ENCODE results near the gene HSPBAP1. TPM values are rescaled to one million over a fixed set of nuclear protein-coding genes. Genes with fewer than 3 reads are reported as not detected.
"Not testable (repeated sequence)": the region's sequence is repeated elsewhere in the genome, so short reads cannot be mapped to it uniquely, and the experiment has no call there.

The HSPBAP1 gene
- total and polyA plus RNA-seq, 2 of the 4 experiments (the other 2 are of a cell fraction), result 2.6 to 4.8 TPM

- no peaks in the 10 kb centered on the region for H3K9me1 ChIP-seq (ENCODE audit: insufficient read depth, low read length)
- H3K4me3 ChIP-seq (ENCODE audit: insufficient read depth, low read depth, low read length), result no peak overlapping the region
- no peaks in the 10 kb centered on the region; the same call in 1 of the 2 replicates for H3K4me1 ChIP-seq (ENCODE audit: control insufficient read depth, insufficient read depth, low read length)
- no peak overlapping the region for H2BK20ac ChIP-seq (ENCODE audit: low read depth, low read length)
- dilution Hi-C loops (cut with HindIII; ENCODE audit: low sequenced_read_pairs, unreplicated experiment), result no loop called here
- WGBS, 2 experiments (ENCODE audit: extremely low coverage in 2 of 2, insufficient read length in 1 of 2), result no CpG with 5 or more reads among the region's 1 CpG
- no peak overlapping the region for H3K4ac ChIP-seq (ENCODE audit: low read depth, low read length)
- no peak overlapping the region for H3K9ac ChIP-seq (ENCODE audit: low read depth, low read length)
- no peak overlapping the region for H2BK120ac ChIP-seq (ENCODE audit: low read depth, low read length)
- no peak overlapping the region for H2BK15ac ChIP-seq (ENCODE audit: low read depth, low read length)
- in situ Hi-C loops (cut with MboI; ENCODE audit: low sequenced_read_pairs), result no loop called here
- no peak overlapping the region for H4K5ac ChIP-seq (ENCODE audit: low read depth, low read length)
- no peak overlapping the region for H2AK5ac ChIP-seq (ENCODE audit: low read depth, low read length)
- no peak overlapping the region for H3K18ac ChIP-seq (ENCODE audit: low read depth, low read length)
- no peaks in the 10 kb centered on the region for H3K36me3 ChIP-seq (ENCODE audit: control insufficient read depth, insufficient read depth, low read length)
- DNase-seq (no peak), ATAC-seq (ENCODE audit: low read depth) (no peak)
- H3K9me3 ChIP-seq (ENCODE audit: control insufficient read depth, insufficient read depth, low read length), result no peaks in the 10 kb centered on the region
- no peaks in the 10 kb centered on the region for H4K20me1 ChIP-seq (ENCODE audit: insufficient read depth, low read length)
- H4K8ac ChIP-seq (ENCODE audit: low read depth in 2 of 2, low read length in 2 of 2), result no peak overlapping the region
- H4K91ac ChIP-seq (ENCODE audit: insufficient read depth, low read depth, low read length), result no peak overlapping the region
- H3K4me2 ChIP-seq (ENCODE audit: low read depth, low read length), result no peak overlapping the region
- no peak overlapping the region for H3K56ac ChIP-seq (ENCODE audit: extremely low read depth, insufficient read depth, low read length)
- no peak overlapping the region for H3K14ac ChIP-seq (replicated peaks; ENCODE audit: low read depth, low read length)
- intact Hi-C loops (cut with micrococcal nuclease), result no loop called here
- no peaks in the 10 kb centered on the region for H3K27me3 ChIP-seq (ENCODE audit: control insufficient read depth, insufficient read depth, low read length)
- H3K23ac ChIP-seq (ENCODE audit: low read depth, low read length), result no peak overlapping the region
- H2AFZ ChIP-seq (replicated peaks; ENCODE audit: low read length, poor library complexity), result no peak overlapping the region
- ChIA-PET CTCF (no interaction called here), POLR2A (ENCODE audit: unreplicated experiment) (no interaction called here)
- no peak overlapping the region for H2BK5ac ChIP-seq (ENCODE audit: low read depth, low read length, poor library complexity, severe bottlenecking)
- BruUV-seq (replicated peaks), result no TSS peak
- no peaks in the 10 kb centered on the region for H3K79me1 ChIP-seq (ENCODE audit: low read depth in 1 of 2, low read length in 2 of 2)
- TF ChIP-seq SMC3 (IDR thresholded peaks at IDR 0.05; ENCODE audit: low read depth, low read length) (no peak), MAZ (IDR thresholded peaks at IDR 0.05; ENCODE audit: borderline replicate concordance, low read depth, low read length) (no peak)
- no peak overlapping the region for H3K27ac ChIP-seq (ENCODE audit: insufficient read depth, low read length)
- no peak overlapping the region for H2AK9ac ChIP-seq (replicated peaks; ENCODE audit: low read depth, low read length, poor library complexity)
Observed at GRCh38 chr3:122748347-122748746, 45.3 kb downstream of the HSPBAP1 start.

GRCh38 chr3:122747295-122747694 is 46.3 kb downstream of the HSPBAP1 start:
- H2BK120ac ChIP-seq (ENCODE audit: low read depth, low read length); H3K79me1 ChIP-seq (ENCODE audit: low read depth in 1 of 2, low read length in 2 of 2); H4K91ac ChIP-seq (ENCODE audit: insufficient read depth, low read depth, low read length); H2BK5ac ChIP-seq (ENCODE audit: low read depth, low read length, poor library complexity, severe bottlenecking); H3K4me1 ChIP-seq (ENCODE audit: control insufficient read depth, insufficient read depth, low read length); H3K56ac ChIP-seq (ENCODE audit: extremely low read depth, insufficient read depth, low read length); H3K9me3 ChIP-seq (ENCODE audit: control insufficient read depth, insufficient read depth, low read length); H4K8ac ChIP-seq (ENCODE audit: low read depth in 2 of 2, low read length in 2 of 2); H3K9ac ChIP-seq (ENCODE audit: low read depth, low read length); H3K4me2 ChIP-seq (ENCODE audit: low read depth, low read length); H3K18ac ChIP-seq (ENCODE audit: low read depth, low read length); H3K27ac ChIP-seq (ENCODE audit: insufficient read depth, low read length); CTCF ChIA-PET; H4K20me1 ChIP-seq (ENCODE audit: insufficient read depth, low read length); ATAC-seq (ENCODE audit: low read depth); DNase-seq; H2AK5ac ChIP-seq (ENCODE audit: low read depth, low read length); BruUV-seq (replicated peaks); H3K9me1 ChIP-seq (ENCODE audit: insufficient read depth, low read length); H2AFZ ChIP-seq (replicated peaks; ENCODE audit: low read length, poor library complexity); H3K36me3 ChIP-seq (ENCODE audit: control insufficient read depth, insufficient read depth, low read length); H3K4me3 ChIP-seq (ENCODE audit: insufficient read depth, low read depth, low read length); H3K23ac ChIP-seq (ENCODE audit: low read depth, low read length); H3K14ac ChIP-seq (replicated peaks; ENCODE audit: low read depth, low read length); intact Hi-C loops (cut with micrococcal nuclease); in situ Hi-C loops (cut with MboI; ENCODE audit: low sequenced_read_pairs); H3K4ac ChIP-seq (ENCODE audit: low read depth, low read length); H2BK15ac ChIP-seq (ENCODE audit: low read depth, low read length); dilution Hi-C loops (cut with HindIII; ENCODE audit: low sequenced_read_pairs, unreplicated experiment); POLR2A ChIA-PET (ENCODE audit: unreplicated experiment); H3K27me3 ChIP-seq (ENCODE audit: control insufficient read depth, insufficient read depth, low read length); H4K5ac ChIP-seq (ENCODE audit: low read depth, low read length); H2AK9ac ChIP-seq (replicated peaks; ENCODE audit: low read depth, low read length, poor library complexity); H2BK20ac ChIP-seq (ENCODE audit: low read depth, low read length): not testable (repeated sequence)
- no CpG with 5 or more reads among the region's 35 CpGs for WGBS, 2 experiments (ENCODE audit: extremely low coverage in 2 of 2, insufficient read length in 1 of 2)
